WTC11 (cell line): ENCODE data around the gene NOBOX.

Experiments used
- CTCF ChIP-seq: fragments of 200-600 bp; IDR thresholded peaks from 2 replicates; pipeline ENCODE4 v1.8.0; 2022; ENCODE audit warnings: antibody characterized with exemption
- E2F4 ChIP-seq: sonication (generic); formaldehyde crosslinking; IDR thresholded peaks from 2 replicates; pipeline ENCODE4 v1.8.1; 2022; ENCODE audit warnings: low read depth, mild to moderate bottlenecking, moderate library complexity, missing genetic modification reagents, borderline replicate concordance
- HMGXB4 ChIP-seq: sonication (generic); formaldehyde crosslinking; IDR thresholded peaks from 2 replicates; pipeline ENCODE4 v1.8.1; 2023; ENCODE audit warnings: mild to moderate bottlenecking, moderate library complexity, missing genetic modification reagents
- NR2C2 ChIP-seq: sonication (generic); formaldehyde crosslinking; IDR thresholded peaks from 2 replicates; pipeline ENCODE4 v1.8.0; 2022; ENCODE audit warnings: mild to moderate bottlenecking, missing genetic modification reagents
- PREB ChIP-seq: sonication (generic); formaldehyde crosslinking; IDR thresholded peaks from 2 replicates; pipeline ENCODE4 v1.8.1; 2022; ENCODE audit warnings: mild to moderate bottlenecking, missing genetic modification reagents, moderate library complexity, borderline replicate concordance
- ZNF232 ChIP-seq: sonication (generic); formaldehyde crosslinking; IDR thresholded peaks from 2 replicates; pipeline ENCODE4 v1.8.0; 2022; ENCODE audit warnings: mild to moderate bottlenecking, missing genetic modification reagents

- no peak for TF ChIP-seq NR2C2 (CRISPR knock-in tag)
- TF ChIP-seq CTCF: no peak
- no peak for TF ChIP-seq HMGXB4 (CRISPR knock-in tag)
- TF ChIP-seq PREB (CRISPR knock-in tag): no peak
- TF ChIP-seq ZNF232 (CRISPR knock-in tag): no peak
- no peak for TF ChIP-seq E2F4
Observed at GRCh38 chr7:144391014-144391413, 12.5 kb downstream of the NOBOX start.
